Right cardiac atrium (tissue), 5 donors: ENCODE results near the gene CLCN4. TPM values are rescaled to one million over a fixed set of nuclear protein-coding genes. Genes with fewer than 3 reads are reported as not detected.

Experiments
- ATAC-seq, 2 donors: fragments of 200-7000 bp; cut with Tn5 transposase; one replicate each; pipeline versions ENCODE4 v1.8.0 to v1.9.1; 2020; ENCODE audit warnings: moderate library complexity in 2 of 2, mild to moderate bottlenecking in 1 of 2
- DNase-seq, 3 donors: peaks; one replicate each; pipeline ENCODE4 v3.0.0-alpha.2; 2020
- H3K27ac ChIP-seq: one replicate; pipeline ENCODE4 v1.5.1; 2013; ENCODE audit warnings: mild to moderate bottlenecking, low read length, control low read depth, moderate library complexity
- H3K27me3 ChIP-seq: one replicate; pipeline ENCODE4 v1.6.1; 2013; ENCODE audit not compliant: control insufficient read depth, insufficient read depth
- H3K4me1 ChIP-seq: one replicate; pipeline ENCODE4 v1.6.1; 2013; ENCODE audit warnings: low read length; ENCODE audit not compliant: control insufficient read depth, insufficient read depth
- H3K4me3 ChIP-seq: one replicate; pipeline ENCODE4 v1.5.1; 2013; ENCODE audit warnings: low read length, control low read depth
- H3K9me3 ChIP-seq: one replicate; pipeline ENCODE4 v1.6.1; 2013; ENCODE audit warnings: low read length; ENCODE audit not compliant: control insufficient read depth
- WGBS: extraction: QIAGEN DNeasy Blood & Tissue Kit; methylation state at CpG from one replicate; pipeline ENCODE4 v1.1.7; 2013; 5-methylcytosine and 5-hydroxymethylcytosine counted together
- intact Hi-C, 4 donors: fragments of 100-400 bp; cut with DNase I; formaldehyde crosslinking; loops; one replicate each; pipeline versions ENCODE4 v1.11.0 to v1.14.0; 2022 to 2023
- polyA plus RNA-seq: library from polyadenylated mRNA; stranded (reverse); fragments of 200-250 nt; gene quantifications from one replicate; pipeline ENCODE4 v1.2.3, GENCODE V29; 2013
- total RNA-seq, 4 donors: library from RNA; stranded (reverse); fragmentation: NEBNext Ultra II Directional; extraction: Animal tissue kit (Norgen Biotek cat#: 25700); gene quantifications; one replicate each; pipeline ENCODE4 v1.2.1, GENCODE V29; 2021
- donor health status: healthy with polysubstance abuse.
- donor health status: DM: no; HTN: yes; CAD: no.
- donor health status: DM: no; HTN: no; CAD: no.
- donor health status: DM: no; HTN: yes; CAD: no; lungs with severe emphysema.
- donor health status: DM: yes; HTN: yes; CAD: no.

Gene CLCN4
- total and polyA plus RNA-seq, 5 donors, result 11.0 to 34.9 (median 29.7) TPM

DNA sequence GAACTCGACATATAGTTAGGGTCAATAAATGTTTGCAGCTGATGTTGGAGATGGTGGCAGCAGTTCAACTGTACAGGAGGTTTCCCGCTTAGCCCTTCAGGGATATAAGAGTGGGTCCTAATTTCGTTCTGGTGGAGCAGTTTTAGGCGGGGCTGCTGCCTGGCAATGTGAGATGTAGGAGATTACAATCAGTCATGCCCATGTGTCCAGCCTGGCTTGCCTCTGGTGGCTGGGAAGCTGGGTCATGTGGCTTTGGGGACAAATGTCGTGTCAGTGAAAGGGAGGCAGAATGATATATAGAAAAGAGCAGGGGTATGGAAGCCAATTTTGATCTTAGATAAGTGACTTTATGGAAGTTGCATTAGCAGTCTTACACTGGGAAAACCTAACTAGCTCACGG, 129.4 kb downstream of the CLCN4 start:
- no peaks in the 10 kb centered on the region for H3K9me3 ChIP-seq
- ATAC-seq (no peak), DNase-seq (no peak)
- no peaks in the 10 kb centered on the region for H3K27me3 ChIP-seq
- H3K4me3 ChIP-seq, result no peak overlapping the region
- H3K27ac ChIP-seq, result no peak overlapping the region
- intact Hi-C loops, result no loop called here
- 88% methylated on average over 6 of the region's 6 CpGs for WGBS
- no peaks in the 10 kb centered on the region for H3K4me1 ChIP-seq

Other genes with a start within 250 kb of the CLCN4 start
- under 1 TPM in 3 of 4 donors, not detected in 1; 0.23 to 0.42 (median 0.36) TPM for gene CLDN34, start 189.6 kb upstream of the CLCN4 start, total RNA-seq
- not detected for gene CLDN34, start 189.6 kb upstream of the CLCN4 start, polyA plus RNA-seq